Right ventricle myocardium inferior (tissue), 1 donor: ENCODE data around the gene IP6K2. TPM values are rescaled to one million over a fixed set of nuclear protein-coding genes. Genes with fewer than 3 reads are reported as not detected.

Experiments
- ATAC-seq: fragments of 200-7000 bp; cut with Tn5 transposase; one replicate; pipeline ENCODE4 v1.9.1; 2020; ENCODE audit warnings: mild to moderate bottlenecking, moderate library complexity
- DNase-seq: peaks from one replicate; pipeline ENCODE4 v3.0.0; 2021; ENCODE audit errors: missing footprints
- intact Hi-C: fragments of 100-400 bp; cut with DNase I; formaldehyde crosslinking; loops from one replicate; pipeline ENCODE4 v1.11.0; 2022
- total RNA-seq: library from RNA; stranded (reverse); fragmentation: NEBNext Ultra II Directional; extraction: Animal tissue kit (Norgen Biotek cat#: 25700); gene quantifications from one replicate; pipeline ENCODE4 v1.2.1, GENCODE V29; 2021
- donor health status: DM: no; HTN: yes; CAD: no; lungs with severe emphysema.

The IP6K2 gene
- total RNA-seq, 1 donor from 2014 or later, result 29.3 TPM

DNA sequence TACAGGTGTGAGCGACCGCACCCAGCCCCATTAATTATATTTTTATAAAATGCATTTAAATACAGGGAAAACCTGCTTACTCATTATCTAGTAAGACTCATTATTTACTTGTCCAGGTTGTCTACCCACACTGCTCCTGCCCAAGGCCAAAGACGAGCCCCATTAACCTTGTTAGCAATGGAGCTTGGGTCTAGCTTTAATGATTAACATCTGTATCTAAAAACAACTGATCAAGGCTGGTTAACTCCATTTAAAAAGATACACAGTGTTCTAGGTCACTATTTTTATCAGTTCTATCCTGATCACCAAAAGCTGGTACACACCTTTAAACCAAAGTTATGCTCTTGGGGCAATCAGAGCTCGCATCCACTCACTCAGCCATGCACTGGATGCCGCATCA, 20.9 kb downstream of the IP6K2 start:
- DNase-seq, result no peak
- intact Hi-C loops, result no loop called here

DNA sequence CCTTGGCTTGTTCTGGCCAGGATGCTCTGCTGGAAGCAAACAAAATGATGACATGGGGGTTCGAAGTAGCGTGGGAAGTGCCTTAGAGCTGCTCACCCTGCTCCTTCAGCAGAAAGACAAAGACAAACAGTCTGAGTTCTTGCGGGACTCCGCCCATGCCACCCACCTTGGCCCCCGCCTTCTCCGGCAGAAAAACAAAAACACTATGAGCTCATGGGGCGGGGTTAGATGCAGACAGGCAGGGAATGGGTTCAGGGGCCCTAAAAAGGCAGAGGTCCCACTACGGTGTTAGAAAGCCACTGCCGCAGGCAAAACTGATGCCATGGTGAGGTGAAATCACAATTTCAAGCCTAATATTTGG, 21.6 kb downstream of the IP6K2 start:
- DNase-seq, result no peak
- intact Hi-C loops, result no loop called here
- ATAC-seq, result peak; percentile 87

More for the DNA sequence above, 20.9 kb downstream of the IP6K2 start:
- ATAC-seq, result no peak

DNA sequence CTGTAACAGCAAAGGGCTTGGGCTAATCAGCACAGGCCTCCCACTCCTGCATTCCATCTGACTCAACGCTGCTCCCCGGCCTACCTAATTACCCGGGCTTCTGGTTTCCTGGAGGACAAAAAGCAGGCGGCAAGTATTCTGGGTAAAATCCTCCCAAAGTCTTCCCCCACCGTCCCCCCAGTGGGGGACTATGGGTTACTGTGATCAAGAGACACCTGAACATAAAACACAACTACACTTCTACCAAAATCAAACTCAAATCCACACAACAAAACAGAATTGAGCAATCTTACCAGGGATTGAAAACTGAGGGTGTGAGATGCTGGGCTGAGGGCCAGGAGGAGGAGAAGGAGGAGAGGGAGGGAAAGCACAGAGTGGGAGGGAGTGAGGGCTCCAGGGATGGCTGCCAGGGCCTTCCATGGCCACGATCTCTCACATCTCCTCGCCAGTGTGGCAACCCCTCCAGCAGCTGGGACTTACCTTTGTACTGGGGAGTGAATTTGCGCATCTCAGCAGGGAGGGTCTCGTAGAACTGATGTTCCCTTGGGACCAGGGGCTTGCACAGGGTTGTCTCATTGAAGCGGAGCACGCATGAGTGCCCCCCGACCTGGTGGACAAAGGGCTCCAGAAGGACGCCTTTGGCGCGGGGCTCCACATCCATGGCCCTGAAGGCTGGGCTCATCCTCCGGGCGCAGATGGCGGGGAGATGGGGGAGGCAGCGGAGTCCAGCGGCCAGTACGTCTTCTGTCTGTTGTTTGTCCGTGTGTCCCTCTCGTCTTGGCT, 22.2 kb downstream of the IP6K2 start:
- peak; percentile 89 for DNase-seq
- intact Hi-C loops, result no loop called here
- peak; percentile 87 for ATAC-seq

DNA sequence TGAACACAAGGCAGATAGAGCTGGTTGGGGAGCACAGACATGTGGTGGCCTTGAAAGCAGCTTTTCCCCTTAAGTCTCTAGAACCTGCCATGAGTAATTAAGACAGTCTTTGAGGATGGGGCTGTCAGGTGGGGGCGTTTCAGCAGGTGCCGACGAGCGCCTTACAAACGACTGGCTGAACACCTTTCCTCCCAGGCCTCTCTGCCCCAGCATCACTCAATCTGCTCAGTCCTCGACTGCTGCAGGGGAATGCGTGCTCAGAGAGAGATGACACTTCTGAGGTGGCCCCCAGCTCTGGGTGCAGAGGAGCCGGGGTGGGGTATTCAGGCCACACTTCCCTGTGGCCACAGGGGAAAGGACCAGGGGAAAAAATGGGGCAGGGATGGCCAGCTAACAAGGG, 23.2 kb downstream of the IP6K2 start:
- intact Hi-C loops, result no loop called here
- ATAC-seq (no peak), DNase-seq (no peak)

DNA sequence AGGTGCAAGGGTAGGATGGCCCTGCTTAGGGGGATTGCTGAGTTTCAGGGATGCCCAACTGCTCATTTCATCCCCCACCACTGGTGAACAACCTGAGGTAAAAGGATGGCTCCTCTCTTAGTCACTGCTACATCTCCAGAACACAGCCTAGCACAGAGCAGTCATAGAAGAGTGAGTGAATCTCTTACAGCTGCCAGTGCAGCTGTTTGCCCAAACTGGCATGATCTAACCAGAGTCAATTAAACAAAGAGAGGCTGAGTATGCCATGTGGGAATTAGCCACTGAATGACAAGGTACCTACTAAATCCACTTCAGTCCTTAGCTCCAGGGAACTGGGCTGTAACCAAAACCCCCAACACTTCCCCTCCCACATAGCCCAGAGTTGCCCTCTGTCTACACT, 24.5 kb downstream of the IP6K2 start:
- ATAC-seq (no peak), DNase-seq (no peak)
- intact Hi-C loops, result no loop called here

DNA sequence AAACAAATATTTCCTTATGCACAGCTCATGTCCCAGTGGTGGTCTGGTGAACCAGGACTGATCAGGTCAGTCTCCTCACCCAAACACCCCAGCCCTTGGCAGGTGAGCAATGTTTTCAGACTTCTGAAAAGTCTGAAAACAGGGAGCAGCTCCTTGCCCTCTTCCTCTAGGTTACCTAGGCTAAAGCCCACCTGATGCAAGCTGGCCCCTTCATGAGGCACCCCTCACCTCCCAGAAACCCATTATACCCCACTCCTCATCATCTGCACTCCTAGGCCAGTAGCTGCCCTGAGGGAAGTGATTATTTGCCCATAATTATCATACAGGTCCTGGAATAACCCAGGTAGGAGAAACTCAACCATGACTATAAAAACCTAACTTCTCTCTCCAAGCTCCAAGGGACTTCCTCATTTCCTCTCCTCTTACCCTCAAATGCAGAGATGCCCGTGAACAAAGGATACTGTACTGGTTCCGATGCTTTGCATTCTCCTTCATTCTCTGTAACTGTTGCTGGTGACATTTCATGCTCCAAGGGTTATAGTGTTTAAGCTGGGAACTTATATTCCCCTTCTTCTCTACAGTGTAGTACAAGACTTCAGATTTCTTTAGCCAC, 26.1 kb downstream of the IP6K2 start:
- ATAC-seq (no peak), DNase-seq (no peak)

DNA sequence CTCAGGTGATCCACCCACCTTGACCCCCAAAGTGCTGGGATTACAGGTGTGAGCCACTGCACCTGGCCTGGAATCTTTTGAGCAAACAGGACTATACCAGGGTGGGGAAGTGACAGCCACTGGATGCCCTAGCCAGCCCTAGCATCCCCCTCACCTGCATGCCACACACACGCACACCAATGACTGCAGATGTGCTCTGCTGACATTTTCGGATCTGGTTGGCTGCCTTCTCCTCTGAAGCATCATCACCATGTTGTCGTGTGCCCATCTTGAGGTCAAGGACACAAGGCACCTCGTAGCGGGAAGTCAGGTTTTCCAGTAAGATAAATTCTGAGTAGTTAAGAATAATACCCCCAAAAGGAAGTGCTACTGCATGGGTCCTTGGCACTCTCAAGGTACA, 27.6 kb downstream of the IP6K2 start:
- no peak for ATAC-seq
- no peak for DNase-seq
- intact Hi-C loops, result no loop called here

More for the DNA sequence above, 26.1 kb downstream of the IP6K2 start:
- intact Hi-C loops, result no loop called here

DNA sequence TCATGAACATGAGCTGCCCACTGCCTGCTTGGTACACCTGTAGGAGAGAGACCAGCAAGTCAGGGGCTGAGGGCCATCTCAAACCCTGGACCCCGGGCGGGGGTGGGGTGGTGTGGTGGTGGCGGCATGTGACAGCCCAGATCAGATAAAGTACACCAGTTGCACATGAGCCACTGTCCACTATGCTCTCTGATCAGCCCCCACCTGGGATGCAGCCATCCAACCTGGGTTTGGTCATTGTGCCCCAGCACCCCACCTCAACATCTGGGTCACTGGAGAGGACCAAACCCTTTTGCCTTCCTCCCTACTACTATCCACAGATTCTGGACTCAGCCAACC, 28.3 kb downstream of the IP6K2 start:
- ATAC-seq (no peak), DNase-seq (no peak)
- intact Hi-C loops, result no loop called here

DNA sequence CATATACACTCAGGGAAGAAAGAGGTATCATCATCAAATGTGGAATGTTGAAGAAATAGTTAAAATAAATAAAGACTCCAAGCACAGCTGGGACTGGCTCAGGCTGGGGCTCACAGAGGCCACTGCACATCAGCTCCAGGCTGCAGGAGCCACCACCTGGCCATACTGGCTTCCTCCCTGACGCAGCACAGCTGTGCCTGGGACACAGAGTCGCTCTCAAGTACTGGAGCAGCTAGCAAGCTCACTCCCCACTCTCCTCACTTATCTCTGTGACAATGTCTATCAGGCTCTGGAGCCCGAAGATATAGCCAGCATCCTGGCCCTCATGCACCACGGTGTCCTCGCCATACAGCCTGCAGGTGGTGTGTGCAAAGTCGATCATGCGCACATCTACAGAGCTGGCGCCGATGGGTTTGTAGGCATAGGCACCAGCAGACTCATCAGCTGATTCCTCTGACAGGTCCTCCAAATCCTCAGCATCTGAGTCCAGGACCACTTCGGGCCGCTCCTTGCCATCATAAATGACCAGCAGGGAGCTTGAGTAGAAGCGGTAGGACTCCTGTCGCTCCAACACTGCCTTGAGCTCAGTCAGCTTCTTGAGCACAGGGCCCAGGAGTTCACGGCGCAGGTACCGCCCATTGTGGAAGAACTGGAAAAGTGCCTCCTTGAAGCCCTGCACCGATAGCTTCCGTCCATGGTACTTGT, 28.8 kb downstream of the IP6K2 start:
- no peak for DNase-seq
- ATAC-seq, result no peak
- intact Hi-C loops, result no loop called here

DNA sequence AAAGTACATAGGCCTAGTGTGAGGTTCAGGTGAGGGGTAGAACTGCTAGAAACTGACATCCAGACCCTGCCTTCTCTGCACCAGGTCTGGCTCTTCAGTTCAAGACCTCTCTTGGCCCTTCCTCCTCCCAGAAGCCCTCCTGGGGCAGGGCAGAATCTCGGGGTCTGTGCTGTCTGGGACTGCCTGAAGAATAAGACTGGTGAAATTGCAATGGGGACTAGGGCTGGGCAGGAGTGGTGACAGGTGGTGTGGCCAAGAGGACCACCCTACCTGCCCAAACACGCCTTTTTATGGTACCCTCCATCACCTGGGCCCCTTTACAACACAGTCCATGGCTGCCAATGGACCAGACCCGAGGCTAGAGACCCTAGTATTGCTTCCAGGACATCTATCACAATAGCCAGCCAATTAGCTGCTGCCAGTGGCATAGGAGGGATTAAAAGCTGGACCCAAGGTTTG, 29.8 kb downstream of the IP6K2 start:
- DNase-seq (no peak), ATAC-seq (no peak)
- intact Hi-C loops, result no loop called here

DNA sequence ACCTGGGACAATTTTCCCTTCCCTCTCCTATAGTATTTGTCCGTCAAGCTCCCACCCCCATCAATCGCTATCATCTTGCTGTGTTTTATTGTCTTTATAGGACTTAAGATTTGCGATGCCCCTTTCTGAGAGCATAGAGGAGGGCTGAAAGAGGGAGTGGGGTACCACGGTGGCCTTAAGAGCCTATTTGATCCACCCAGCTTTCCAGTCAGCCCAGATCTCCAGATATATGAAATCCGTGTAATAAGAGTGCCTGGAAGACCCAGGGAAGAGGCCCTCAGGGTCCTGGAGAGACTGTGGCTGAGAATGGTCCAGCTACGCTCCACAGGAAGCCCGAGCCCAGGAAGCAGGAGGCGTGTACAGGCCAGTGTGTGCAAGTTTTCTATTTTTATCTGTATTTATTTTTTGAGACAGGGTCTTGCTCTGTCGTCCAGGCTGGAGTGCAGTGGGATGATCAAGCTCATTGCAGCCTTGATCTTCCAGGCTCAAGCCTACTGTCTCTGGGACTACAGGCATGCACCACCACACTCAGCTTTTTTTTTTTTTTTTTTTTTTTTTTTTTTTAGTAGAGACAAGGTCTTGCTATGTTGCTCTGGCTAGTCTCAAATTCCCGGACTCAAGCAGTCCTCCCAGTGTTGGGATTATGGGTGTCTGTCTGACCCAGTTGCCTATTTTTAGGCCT, 30.3 kb downstream of the IP6K2 start:
- ATAC-seq (no peak), DNase-seq (no peak)
- intact Hi-C loops, result no loop called here

DNA sequence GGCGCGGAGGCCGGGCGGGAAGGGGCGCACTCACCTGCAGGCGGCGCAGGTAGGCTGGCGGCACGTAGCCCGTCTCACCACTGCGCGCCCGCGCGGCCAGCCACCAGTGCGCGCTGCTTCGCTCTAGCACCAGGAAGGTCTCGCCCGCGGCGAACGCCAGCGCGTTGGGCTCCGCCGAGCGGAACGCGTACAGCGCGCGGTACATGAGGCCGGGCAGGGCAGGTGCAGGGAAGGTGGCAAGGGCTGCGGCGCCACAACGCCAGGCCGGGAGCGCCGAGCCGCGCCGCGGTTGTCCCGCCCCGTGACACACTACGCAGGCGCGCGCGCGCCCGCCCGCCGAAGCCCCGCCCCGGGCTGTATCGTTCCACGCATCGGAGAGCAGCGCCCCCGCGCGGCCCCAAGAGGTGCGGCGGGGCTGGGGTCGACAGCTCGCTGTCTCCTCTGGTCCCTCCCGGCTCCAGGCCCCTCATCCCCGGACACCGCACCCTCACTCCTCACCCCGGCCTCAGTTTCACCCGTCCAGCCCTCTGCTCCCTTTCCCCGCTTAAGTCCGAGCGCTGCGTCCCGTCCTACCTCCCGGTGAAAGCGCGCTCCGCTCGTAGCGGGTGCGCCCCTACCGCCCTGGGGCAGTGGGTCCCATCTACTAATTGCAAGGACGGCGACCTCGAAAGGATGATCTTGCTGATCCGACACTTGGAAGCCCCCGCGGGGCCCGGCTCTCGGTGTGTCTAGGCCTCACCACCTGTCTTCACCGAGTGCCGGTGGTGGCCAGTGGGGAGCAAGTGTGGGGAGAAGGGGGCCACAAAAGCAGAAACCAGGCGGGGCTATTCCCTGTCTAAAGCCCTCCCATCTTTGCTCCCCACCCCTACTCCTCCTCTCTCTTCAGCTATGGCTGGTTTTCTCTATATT, 31.2 kb downstream of the IP6K2 start, which contains the start of gene NCKIPSD:
NCKIPSD (minus strand) TSS at position 313 of the 909 bp plus-strand sequence; CDS start at position 205, 108 bp downstream.
- intact Hi-C loops, result loop anchor here (2.0 kb wide), 3 partner anchors 31 to 55 kb away; partner anchors contain the start of genes IP6K2 and SLC26A6
- DNase-seq, result peak; percentile 98
- ATAC-seq, result peak; percentile 94

DNA sequence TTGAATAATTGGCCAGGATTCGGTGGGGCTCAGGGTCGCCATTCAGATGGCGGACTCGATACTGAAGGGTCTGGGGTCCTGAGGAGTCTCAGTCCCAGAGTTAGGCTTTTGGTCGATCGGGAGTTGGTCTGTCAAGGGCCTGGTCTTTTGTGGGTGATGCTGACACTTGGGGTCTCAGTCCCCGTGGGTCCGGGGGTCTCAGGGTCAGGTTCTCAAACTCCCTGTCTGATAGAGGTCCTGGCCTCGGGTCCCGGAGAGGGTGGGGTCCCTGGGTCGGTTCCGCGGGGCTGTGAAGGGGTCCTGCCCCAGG, 31.8 kb downstream of the IP6K2 start:
- intact Hi-C loops, result loop anchor here (2.0 kb wide), 3 partner anchors 32 to 56 kb away; partner anchors contain the start of genes IP6K2 and SLC26A6
- DNase-seq (no peak), ATAC-seq (no peak)

DNA sequence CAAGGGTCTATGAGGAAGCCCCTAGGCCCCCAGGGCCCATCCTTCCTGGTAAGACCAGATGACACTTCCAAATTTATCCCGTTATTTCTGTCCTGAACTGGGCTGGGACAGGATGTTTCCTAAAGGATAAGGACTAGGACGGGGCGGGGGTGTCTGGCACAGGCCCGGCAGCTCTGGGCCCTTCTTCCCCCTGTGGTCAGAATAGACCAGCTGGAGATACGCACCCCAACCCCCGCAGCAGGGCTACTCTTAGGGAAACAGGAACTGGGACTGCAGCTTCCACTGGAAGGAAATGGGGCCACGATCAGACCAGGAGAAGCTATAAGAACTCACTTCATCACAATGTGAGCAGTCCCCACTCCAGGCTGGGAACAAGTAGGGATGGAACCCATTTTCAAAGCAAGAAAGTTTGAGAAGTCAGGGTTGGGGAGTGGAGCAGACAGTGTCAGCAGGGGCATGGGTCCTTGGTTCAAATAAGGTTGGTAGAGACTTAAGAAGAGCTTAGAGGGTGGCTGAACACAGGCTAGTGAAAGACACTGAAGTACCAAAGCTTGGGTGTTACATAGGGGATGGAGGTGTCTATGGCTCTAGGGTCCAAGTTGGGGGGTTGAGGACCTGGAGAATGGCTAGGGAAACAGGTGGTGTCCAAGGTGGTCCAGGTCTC, 32.4 kb downstream of the IP6K2 start:
- peak; percentile 30 for ATAC-seq
- DNase-seq, result peak; percentile 80
- intact Hi-C loops, result loop anchor here (2.0 kb wide), 3 partner anchors 32 to 56 kb away; partner anchors contain the start of genes IP6K2 and SLC26A6

DNA sequence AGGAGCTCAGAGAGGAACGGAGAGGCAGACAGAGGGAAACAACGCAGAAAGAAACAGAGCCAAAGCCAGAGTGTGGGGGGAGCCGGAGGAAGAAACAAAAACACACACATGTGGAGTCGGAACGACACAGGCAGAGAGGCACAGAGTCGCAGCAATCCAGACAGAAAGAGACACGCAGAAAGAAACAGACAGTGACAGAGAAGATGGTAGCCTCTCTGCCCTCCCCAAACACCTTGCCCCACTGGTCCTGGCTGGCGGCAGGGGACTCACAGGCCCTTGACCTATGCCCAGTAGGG, 33.0 kb downstream of the IP6K2 start:
- no peak for ATAC-seq
- DNase-seq, result no peak
- intact Hi-C loops, result loop anchor here (2.0 kb wide), 3 partner anchors 33 to 57 kb away; partner anchors contain the start of genes IP6K2 and SLC26A6

DNA sequence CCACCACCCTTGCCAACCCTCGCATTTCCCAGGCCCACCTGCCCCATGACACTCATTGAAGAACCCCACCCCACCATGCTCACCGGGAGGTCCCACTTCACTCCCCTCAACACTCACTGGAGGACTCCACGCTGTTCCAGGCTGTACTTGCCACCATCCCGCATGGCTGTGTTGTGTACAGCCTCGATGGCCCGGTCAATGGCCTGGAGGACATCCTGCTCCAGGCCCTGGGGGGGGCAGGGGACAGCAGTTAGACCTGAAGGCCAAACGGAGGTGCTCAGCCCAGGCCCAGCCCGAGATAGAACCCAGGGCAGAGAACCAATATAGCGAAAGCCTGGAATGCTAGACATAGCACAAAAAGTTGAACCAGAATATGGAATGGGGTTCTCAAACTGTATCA, 34.2 kb downstream of the IP6K2 start:
- DNase-seq (no peak), ATAC-seq (no peak)
- intact Hi-C loops, result no loop called here

DNA sequence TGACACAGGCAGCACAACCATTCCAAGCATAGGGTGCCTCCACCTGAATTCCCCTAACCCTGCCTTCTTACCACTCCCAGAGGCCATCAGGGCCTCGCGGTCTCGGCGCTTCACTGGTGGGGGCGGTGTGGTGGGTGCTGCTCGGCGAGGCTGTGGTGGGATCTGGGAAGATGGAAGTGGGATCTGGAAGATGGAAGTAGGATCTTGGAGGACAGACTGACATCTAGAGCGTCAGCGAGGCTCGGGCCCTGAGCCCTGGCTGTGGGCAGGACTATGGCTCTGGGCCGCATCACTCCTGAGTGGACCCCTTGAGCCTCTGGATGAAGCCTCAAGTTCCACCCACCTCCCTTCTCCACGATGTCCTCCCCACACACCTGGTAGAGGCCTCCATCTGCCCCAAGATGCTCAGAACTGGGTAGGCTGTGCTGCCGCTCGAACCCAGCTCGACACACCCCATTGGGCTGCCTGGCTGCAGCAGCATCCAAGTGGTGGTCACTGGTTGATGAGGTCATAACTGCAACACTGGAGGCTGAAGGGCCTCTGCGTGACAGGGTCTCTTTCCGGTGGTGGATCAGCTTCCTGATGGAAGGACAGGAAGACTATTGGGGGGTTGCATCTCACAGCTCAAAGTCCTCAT, 34.9 kb downstream of the IP6K2 start:
- intact Hi-C loops, result no loop called here
- ATAC-seq (no peak), DNase-seq (no peak)

DNA sequence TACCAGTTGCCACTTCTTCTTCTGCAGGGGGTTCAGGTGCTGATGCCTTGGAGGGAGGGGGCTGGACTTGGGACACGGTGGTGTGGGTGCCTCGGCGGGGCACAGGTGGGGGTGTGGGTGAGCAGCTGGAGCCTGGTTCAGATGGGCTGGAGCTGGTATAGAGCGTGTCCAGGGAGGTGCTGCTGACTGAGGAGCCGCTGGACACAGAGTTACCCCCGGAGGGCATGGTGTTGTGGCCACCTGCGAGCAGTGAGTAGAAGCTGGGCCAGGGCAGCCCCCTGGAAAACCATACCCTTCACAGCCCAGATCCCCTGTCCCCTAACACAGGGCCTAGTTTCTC, 35.5 kb downstream of the IP6K2 start:
- intact Hi-C loops, result no loop called here
- DNase-seq (no peak), ATAC-seq (no peak)
